Suprapubic skin (tissue), 4 donors: ENCODE data around the gene ABCA12. TPM values are rescaled to one million over a fixed set of nuclear protein-coding genes. Genes with fewer than 3 reads are reported as not detected.
A peak's percentile ranks its signal among the peaks of the same experiment; 100 is the strongest.

Experiments used
- DNase-seq, 2 donors: peaks; one replicate each; pipeline ENCODE4 v3.0.0-alpha.2; 2019; ENCODE audit warnings: low spot score in 2 of 2
- H3K27ac ChIP-seq: fragments of 200-600 bp; sonication (generic); one replicate; pipeline ENCODE4 v1.5.1; 2019
- H3K27me3 ChIP-seq: fragments of 200-600 bp; sonication (generic); one replicate; pipeline ENCODE4 v1.5.1; 2019
- H3K36me3 ChIP-seq: fragments of 200-600 bp; sonication (generic); one replicate; pipeline ENCODE4 v1.5.1; 2019
- H3K4me1 ChIP-seq: fragments of 200-600 bp; sonication (generic); one replicate; pipeline ENCODE4 v1.5.1; 2019
- H3K4me3 ChIP-seq: fragments of 200-600 bp; sonication (generic); one replicate; pipeline ENCODE4 v1.5.1; 2019; ENCODE audit warnings: mild to moderate bottlenecking
- H3K9me3 ChIP-seq: fragments of 200-600 bp; sonication (generic); one replicate; pipeline ENCODE4 v1.5.1; 2019
- CTCF ChIP-seq, 2 donors: fragments of 200-600 bp in 1 of 2; fragments of 450-650 bp in 1 of 2; sonication (generic) in 1 of 2; IDR thresholded peaks; one replicate each; pipeline ENCODE4 v1.5.1; 2016 to 2019; ENCODE audit warnings: antibody characterized with exemption in 2 of 2, mild to moderate bottlenecking in 1 of 2, moderate library complexity in 1 of 2
- EP300 ChIP-seq: sonication (generic); formaldehyde crosslinking; IDR thresholded peaks from one replicate; pipeline ENCODE4 v1.6.1; 2017; ENCODE audit warnings: antibody characterized with exemption
- POLR2A ChIP-seq, 2 donors: fragments of 450-650 bp; IDR thresholded peaks; one replicate each; pipeline ENCODE4 v1.6.1; 2017; ENCODE audit warnings: antibody characterized with exemption in 2 of 2, mild to moderate bottlenecking in 2 of 2, moderate library complexity in 2 of 2
- POLR2AphosphoS5 ChIP-seq, 3 donors: sonication (generic); formaldehyde crosslinking; IDR thresholded peaks; one replicate each; pipeline ENCODE4 v1.6.1; 2017; ENCODE audit warnings: antibody characterized with exemption in 3 of 3
- WGBS: methylation state at CpG from one replicate; pipeline ENCODE4 v1.1.5; 2018; 5-methylcytosine and 5-hydroxymethylcytosine counted together
- total RNA-seq, 4 donors: library from RNA; depleted of rRNA; stranded (reverse); fragments of >200 nt; gene quantifications; one replicate each; pipeline ENCODE4 v1.1.0, GENCODE V29; 2016

ABCA12 gene
- total RNA-seq, 4 donors from 2014 or later = 55.9 to 98.4 (median 65.9) TPM

- Histone ChIP-seq H3K36me3 (no peaks in the 10 kb centered on the region), H3K27me3 (no peaks in the 10 kb centered on the region), H3K4me3 (no peak overlapping the region), H3K4me1 (peaks cover 11% of the 10 kb centered on the region), H3K9me3 (no peaks in the 10 kb centered on the region), H3K27ac (peak overlapping the region; percentile 60)
- WGBS = 42% methylated on average over 1 of the region's 1 CpG
- no peak for TF ChIP-seq CTCF (IDR thresholded peaks at IDR 0.05)
- no peak for TF ChIP-seq POLR2A (IDR thresholded peaks at IDR 0.05)
- TF ChIP-seq POLR2AphosphoS5 (IDR thresholded peaks at IDR 0.05) = no peak
- no peak for TF ChIP-seq EP300
- DNase-seq = no peak
These were observed 242.2 kb downstream of the ABCA12 start for GRCh38 chr2:214896274-214896673.

- no peak overlapping the region for H3K4me3 ChIP-seq
- H3K27me3 ChIP-seq = no peaks in the 10 kb centered on the region
- WGBS = 100% methylated on average over 2 of the region's 3 CpGs
- no peak for DNase-seq
- no peak overlapping the region for H3K27ac ChIP-seq
- peaks cover 11% of the 10 kb centered on the region for H3K4me1 ChIP-seq
- no peaks in the 10 kb centered on the region for H3K9me3 ChIP-seq
- no peaks in the 10 kb centered on the region for H3K36me3 ChIP-seq
- TF ChIP-seq POLR2AphosphoS5 (IDR thresholded peaks at IDR 0.05) (no peak), POLR2A (IDR thresholded peaks at IDR 0.05) (no peak), EP300 (no peak), CTCF (IDR thresholded peaks at IDR 0.05) (no peak)
These were observed 243.0 kb downstream of the ABCA12 start for GRCh38 chr2:214895469-214895868.

DNA sequence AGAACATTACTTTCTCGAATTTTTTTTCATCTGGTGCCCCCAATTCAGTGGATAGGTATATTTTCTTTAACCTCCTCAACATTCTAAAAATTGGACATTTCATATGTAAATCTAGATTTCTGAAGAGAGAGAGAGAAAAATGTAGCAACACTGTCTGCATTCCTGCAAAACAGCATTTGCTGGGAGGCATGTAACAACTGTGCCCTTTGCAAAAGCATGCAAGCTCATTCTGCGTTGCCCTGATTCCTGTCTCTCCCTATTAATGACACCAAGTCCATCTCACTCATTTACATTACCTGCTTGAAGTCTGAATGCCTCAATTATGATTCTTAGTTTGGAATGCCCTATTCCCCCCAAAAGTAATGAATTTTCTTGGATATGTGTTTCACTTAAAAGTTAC, 249.1 kb downstream of the ABCA12 start:
- Histone ChIP-seq H3K4me1 (no peaks in the 10 kb centered on the region), H3K4me3 (no peak overlapping the region), H3K36me3 (no peaks in the 10 kb centered on the region), H3K9me3 (no peaks in the 10 kb centered on the region), H3K27me3 (no peaks in the 10 kb centered on the region), H3K27ac (no peak overlapping the region)
- TF ChIP-seq POLR2A (IDR thresholded peaks at IDR 0.05) = no peak
- no peak for TF ChIP-seq EP300
- no peak for TF ChIP-seq CTCF (IDR thresholded peaks at IDR 0.05)
- no peak for TF ChIP-seq POLR2AphosphoS5 (IDR thresholded peaks at IDR 0.05)
- WGBS = 65% methylated on average over 2 of the region's 2 CpGs
- DNase-seq = no peak

DNA sequence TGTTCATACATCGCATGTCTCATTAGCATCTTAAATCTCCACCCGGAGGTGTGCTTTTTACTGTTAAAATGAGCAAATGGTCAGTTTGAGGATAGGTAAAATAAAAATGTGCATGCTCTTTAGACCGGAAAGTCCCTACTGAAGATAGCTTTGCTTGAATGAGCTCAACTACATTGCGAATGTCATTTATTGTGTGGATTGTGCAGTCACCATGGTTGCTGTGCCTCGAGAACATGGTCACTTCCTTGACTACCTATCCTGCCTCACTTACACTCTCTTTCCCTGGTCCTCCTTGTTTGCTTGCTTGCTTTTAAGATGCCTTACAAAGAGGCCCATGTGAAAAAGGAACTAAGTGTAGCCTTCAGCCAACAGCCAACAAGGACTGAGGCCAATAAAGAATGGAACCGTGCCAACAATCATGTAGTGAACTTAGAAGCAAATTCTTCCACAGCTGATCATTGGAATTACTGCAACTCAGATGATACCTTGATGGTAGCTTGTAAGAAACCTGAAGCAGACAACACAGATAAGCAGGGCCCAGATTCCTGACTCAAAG, 256.7 kb downstream of the ABCA12 start:
- no peak for TF ChIP-seq POLR2A (IDR thresholded peaks at IDR 0.05)
- 89% methylated on average over 6 of the region's 6 CpGs for WGBS
- DNase-seq = no peak

More for the DNA sequence above, 256.7 kb downstream of the ABCA12 start:
- Histone ChIP-seq H3K4me1 (no peaks in the 10 kb centered on the region), H3K9me3 (no peaks in the 10 kb centered on the region), H3K4me3 (no peak overlapping the region), H3K36me3 (no peaks in the 10 kb centered on the region), H3K27me3 (no peaks in the 10 kb centered on the region), H3K27ac (no peak overlapping the region)

Other genes starting within 250 kb of the ABCA12 start
- gene ATIC, start 173.4 kb upstream of the ABCA12 start, total RNA-seq = 10 to 100 TPM; 22.7 to 49.8 (median 29.8) TPM